Subcutaneous adipose tissue (tissue), 4 donors: Measurements from ENCODE around the gene ID1. TPM values are rescaled to one million over a fixed set of nuclear protein-coding genes. Genes with fewer than 3 reads are reported as not detected.

Experiments
- CTCF ChIP-seq: fragments of 450-650 bp; IDR thresholded peaks from one replicate; pipeline ENCODE4 v1.5.1; 2016; ENCODE audit warnings: low read depth, mild to moderate bottlenecking, control low read depth, antibody characterized with exemption, moderate library complexity
- small RNA-seq: library from RNA; depleted of rRNA; stranded (forward); fragments of <200 nt; gene quantifications from one replicate; pipeline ENCODE3, GENCODE V24; 2016
- total RNA-seq, 4 donors: library from RNA; depleted of rRNA; stranded (reverse); fragments of >200 nt; gene quantifications; one replicate each; pipeline ENCODE4 v1.1.0, GENCODE V29; 2016

The ID1 gene
- total RNA-seq, 4 donors from 2014 or later: 162 to 666 (median 229) TPM

GRCh38 chr20:31641391-31641790 lies 36.3 kb downstream of the ID1 start:
- TF ChIP-seq CTCF: no peak

GRCh38 chr20:31642837-31643236 lies 37.7 kb downstream of the ID1 start:
- no peak for TF ChIP-seq CTCF

GRCh38 chr20:31643522-31643921 lies 38.4 kb downstream of the ID1 start:
- TF ChIP-seq CTCF: no peak

- no peak for TF ChIP-seq CTCF
These were observed 39.6 kb downstream of the ID1 start for GRCh38 chr20:31644701-31645100.

- no peak for TF ChIP-seq CTCF
These were observed 47.9 kb downstream of the ID1 start for GRCh38 chr20:31652917-31653396.

- TF ChIP-seq CTCF: no peak
These were observed 48.5 kb downstream of the ID1 start for GRCh38 chr20:31653561-31653960.

GRCh38 chr20:31654534-31654933 lies 49.4 kb downstream of the ID1 start:
- TF ChIP-seq CTCF: no peak

Small RNA genes within 50 kb of the gene (small RNA-seq; reads per million reads assigned to genes)
- not detected for gene MIR3193

Other genes with a start within 250 kb of the ID1 start
- gene DEFB118, start 236.7 kb upstream of the ID1 start, total RNA-seq: not detected
- not detected for gene DEFB119, start 214.7 kb upstream of the ID1 start, total RNA-seq
- gene DEFB121, start 199.1 kb upstream of the ID1 start, total RNA-seq: not detected
- gene DEFB123, start 164.7 kb upstream of the ID1 start, total RNA-seq: not detected
- gene DEFB124, start 130.2 kb upstream of the ID1 start, total RNA-seq: not detected
- gene REM1, start 130.0 kb upstream of the ID1 start, total RNA-seq: 1 to 10 TPM; 1.4 to 5.3 (median 2.7) TPM
- 10 to 100 TPM; 48.2 to 99.6 (median 58.1) TPM for gene HM13, start 90.8 kb upstream of the ID1 start, total RNA-seq
- gene COX4I2, start 32.6 kb downstream of the ID1 start, total RNA-seq: 1 to 10 TPM in 3 of 4 donors, not detected in 1; 2.6 to 8.9 (median 5.5) TPM
- 100 to 1,000 TPM in 2 of 4 donors, 10 to 100 TPM in 2; 89.0 to 112 (median 94.9) TPM for gene BCL2L1, start 117.6 kb downstream of the ID1 start, total RNA-seq
- 1 to 10 TPM in 3 of 4 donors, under 1 TPM in 1; 0.49 to 4.9 (median 2.9) TPM for gene TPX2, start 134.0 kb downstream of the ID1 start, total RNA-seq
- gene MYLK2, start 214.1 kb downstream of the ID1 start, total RNA-seq: not detected
- gene FOXS1, start 240.3 kb downstream of the ID1 start, total RNA-seq: not detected